Measurements from ENCODE around the gene STARD3NL. TPM values are rescaled to one million over a fixed set of nuclear protein-coding genes. Genes with fewer than 3 reads are reported as not detected.

STARD3NL gene
- total and polyA plus RNA-seq, 10 of the 15 experiments (the other 5 are each of a cell fraction or from before 2014, with no cell fraction given), result 66.1 to 133 (median 85.7) TPM

DNA sequence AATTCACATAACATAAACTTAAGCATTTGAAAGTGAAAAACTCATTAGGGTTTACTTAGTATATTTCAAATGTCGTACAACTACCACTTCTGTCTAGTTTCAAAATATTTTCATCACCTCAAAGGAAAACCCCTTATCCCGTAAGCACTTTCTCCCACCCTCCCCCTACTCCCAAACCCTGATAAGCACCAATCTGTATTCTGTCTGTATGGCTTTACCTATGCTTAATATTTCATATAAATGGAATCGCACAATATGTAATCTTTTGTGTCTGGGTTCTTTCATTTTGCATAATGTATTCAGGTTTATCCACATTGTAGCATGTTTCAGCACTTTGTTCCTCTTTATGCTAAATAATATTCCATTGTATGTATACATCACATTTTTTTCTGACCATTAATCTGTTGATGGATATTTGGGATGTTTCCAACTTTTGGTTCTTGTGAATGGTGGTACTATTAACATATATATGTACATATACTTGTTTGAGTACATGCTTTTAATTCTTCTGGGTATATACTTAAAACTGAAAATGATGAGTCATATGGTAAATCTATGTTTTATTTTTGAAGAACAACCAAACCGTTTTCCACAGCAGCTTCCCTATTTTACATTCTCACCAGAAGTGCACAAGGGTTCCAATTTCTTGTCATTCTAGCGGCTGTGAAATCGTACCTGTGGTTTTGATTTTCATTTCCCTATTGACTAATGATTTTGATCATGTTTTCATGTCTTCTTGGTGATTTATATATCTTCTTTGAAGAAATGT, 6.2 kb upstream of the STARD3NL start:
- in situ Hi-C loops (cut with MboI) (no loop called here), intact Hi-C loops (cut with micrococcal nuclease; ENCODE audit: unreplicated experiment) (no loop called here)
- peaks cover 4% of the 10 kb centered on the region for H3K9me3 ChIP-seq (replicated peaks; ENCODE audit: control insufficient read depth, insufficient read depth, low read length)
- no peak overlapping the region; the same call in 1 of the 2 replicates for H3K9ac ChIP-seq (ENCODE audit: control insufficient read depth, insufficient read depth, low read length)
- FAIRE-seq (peak; percentile 84), ATAC-seq (peak; percentile 80), DNase-seq (ENCODE audit: low read depth, low spot score) (peak; percentile 83)
- CTCF ChIA-PET, result interaction anchor here (0.8 to 4.4 kb wide), 5 partner anchors 44 to 255 kb away, joined by 3 to 14 read pairs (median 10); partner anchors contain the start of gene SFRP4
- POLR2A ChIA-PET, result interaction anchor here (1.0 kb wide), 1 partner anchor 9 kb away, joined by 3 read pairs; no protein-coding TSS in a partner anchor
- RAD21 ChIA-PET (ENCODE audit: unreplicated experiment), result interaction anchor here (0.8 to 2.8 kb wide), 4 partner anchors 11 to 254 kb away, joined by 3 to 9 read pairs (median 4); no protein-coding TSS in a partner anchor
- 2% methylated on average over 6 of the region's 6 CpGs for WGBS (ENCODE audit: insufficient coverage, insufficient replicate concordance, low lambda C conversion rate, missing lambda C conversion rate)
- H3K79me2 ChIP-seq (ENCODE audit: control insufficient read depth, insufficient read depth, low read length), result no peaks in the 10 kb centered on the region
- BruUV-seq (replicated peaks), result no TSS peak
- H3K27ac ChIP-seq (ENCODE audit: control insufficient read depth, insufficient read depth), result peak overlapping the region; percentile 77
- no peaks in the 10 kb centered on the region for H4K20me1 ChIP-seq (ENCODE audit: control insufficient read depth, insufficient read depth)
- SMC1A ChIA-PET (ENCODE audit: uncharacterized antibody, unreplicated experiment), result interaction anchor here (1.4 to 9.6 kb wide), 7 partner anchors 10 to 62 kb away, joined by 3 to 64 read pairs (median 11); no protein-coding TSS in a partner anchor
- no peak overlapping the region for H2AFZ ChIP-seq (ENCODE audit: control insufficient read depth, low read depth, low read length)
- no peaks in the 10 kb centered on the region for H3K27me3 ChIP-seq (replicated peaks in 1 of 2; ENCODE audit: control insufficient read depth in 2 of 2, insufficient read depth in 2 of 2, low read length in 1 of 2)
- peak overlapping the region; percentile 33 for H3K4me3 ChIP-seq
- H3K4me2 ChIP-seq (ENCODE audit: control insufficient read depth, insufficient read depth), result peak overlapping the region; percentile 56
- no peaks in the 10 kb centered on the region for H3K36me3 ChIP-seq (ENCODE audit: control insufficient read depth in 2 of 2, insufficient read depth in 2 of 2, low read length in 1 of 2)
- H3K4me1 ChIP-seq (ENCODE audit: control insufficient read depth, insufficient read depth, low read length), result peaks cover 34% of the 10 kb centered on the region
- TF ChIP-seq RAD51 (IDR thresholded peaks at IDR 0.05), result no peak
- TF ChIP-seq USF2 (IDR thresholded peaks at IDR 0.05; ENCODE audit: borderline replicate concordance, low read depth, low read length), result no peak
- peak; percentile 59; the same call in 1 of the 2 replicates for TF ChIP-seq JUND (IDR thresholded peaks at IDR 0.05; ENCODE audit: low read depth, low read length)
- peak; percentile 48; the same call in 1 of the 2 replicates for TF ChIP-seq NR2F1 (conservative IDR thresholded peaks at IDR 0.05)
- peak; percentile 97 for TF ChIP-seq RUNX3 (IDR thresholded peaks at IDR 0.05; ENCODE audit: low read length)
- TF ChIP-seq RB1 (IDR thresholded peaks at IDR 0.05; ENCODE audit: borderline replicate concordance), result 0 out of 2 replicates have a peak, but pooled peaks have one; percentile 46
- TF ChIP-seq SP1 (IDR thresholded peaks at IDR 0.05; ENCODE audit: low read depth, low read length), result peak; percentile 11
- TF ChIP-seq ZBTB33 (IDR thresholded peaks at IDR 0.05), result no peak
- TF ChIP-seq BCL3 (IDR thresholded peaks at IDR 0.05; ENCODE audit: borderline replicate concordance, insufficient read depth, low read depth, low read length, poor library complexity, severe bottlenecking), result peak; percentile 38
- TF ChIP-seq PKNOX1 (IDR thresholded peaks at IDR 0.05), result peak; percentile 38; the same call in 1 of the 2 replicates
- TF ChIP-seq FOXM1 (IDR thresholded peaks at IDR 0.05; ENCODE audit: low read depth, low read length), result peak; percentile 79
- peak; percentile 49 to 62; a peak in 2 of 4 replicates for TF ChIP-seq BHLHE40 (IDR thresholded peaks at IDR 0.05; ENCODE audit: borderline replicate concordance in 1 of 2, low read depth in 2 of 2, low read length in 1 of 2)
- TF ChIP-seq, protein P1, sequence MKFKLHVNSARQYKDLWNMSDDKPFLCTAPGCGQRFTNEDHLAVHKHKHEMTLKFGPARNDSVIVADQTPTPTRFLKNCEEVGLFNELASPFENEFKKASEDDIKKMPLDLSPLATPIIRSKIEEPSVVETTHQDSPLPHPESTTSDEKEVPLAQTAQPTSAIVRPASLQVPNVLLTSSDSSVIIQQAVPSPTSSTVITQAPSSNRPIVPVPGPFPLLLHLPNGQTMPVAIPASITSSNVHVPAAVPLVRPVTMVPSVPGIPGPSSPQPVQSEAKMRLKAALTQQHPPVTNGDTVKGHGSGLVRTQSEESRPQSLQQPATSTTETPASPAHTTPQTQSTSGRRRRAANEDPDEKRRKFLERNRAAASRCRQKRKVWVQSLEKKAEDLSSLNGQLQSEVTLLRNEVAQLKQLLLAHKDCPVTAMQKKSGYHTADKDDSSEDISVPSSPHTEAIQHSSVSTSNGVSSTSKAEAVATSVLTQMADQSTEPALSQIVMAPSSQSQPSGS (IDR thresholded peaks at IDR 0.05; ENCODE audit: low read length), result peak; percentile 91
- no peak for TF ChIP-seq EZH2 (IDR thresholded peaks at IDR 0.05; ENCODE audit: borderline replicate concordance, control insufficient read depth, low read depth, low read length)
- TF ChIP-seq MEF2B (IDR thresholded peaks at IDR 0.05; ENCODE audit: partially characterized antibody, poor library complexity, severe bottlenecking), result peak; percentile 84
